HG03064 (cell line): Measurements from ENCODE around the gene LENEP.
"Not testable (repeated sequence)": the region's sequence is repeated elsewhere in the genome, so short reads cannot be mapped to it uniquely, and the experiment has no call there.

Experiments used
- ATAC-seq: cut with Tn5 transposase; IDR thresholded peaks from one replicate; pipeline ENCODE4 v1.9.1; 2021; ENCODE audit warnings: low read depth; ENCODE audit not compliant: unreplicated experiment

The LENEP gene

DNA sequence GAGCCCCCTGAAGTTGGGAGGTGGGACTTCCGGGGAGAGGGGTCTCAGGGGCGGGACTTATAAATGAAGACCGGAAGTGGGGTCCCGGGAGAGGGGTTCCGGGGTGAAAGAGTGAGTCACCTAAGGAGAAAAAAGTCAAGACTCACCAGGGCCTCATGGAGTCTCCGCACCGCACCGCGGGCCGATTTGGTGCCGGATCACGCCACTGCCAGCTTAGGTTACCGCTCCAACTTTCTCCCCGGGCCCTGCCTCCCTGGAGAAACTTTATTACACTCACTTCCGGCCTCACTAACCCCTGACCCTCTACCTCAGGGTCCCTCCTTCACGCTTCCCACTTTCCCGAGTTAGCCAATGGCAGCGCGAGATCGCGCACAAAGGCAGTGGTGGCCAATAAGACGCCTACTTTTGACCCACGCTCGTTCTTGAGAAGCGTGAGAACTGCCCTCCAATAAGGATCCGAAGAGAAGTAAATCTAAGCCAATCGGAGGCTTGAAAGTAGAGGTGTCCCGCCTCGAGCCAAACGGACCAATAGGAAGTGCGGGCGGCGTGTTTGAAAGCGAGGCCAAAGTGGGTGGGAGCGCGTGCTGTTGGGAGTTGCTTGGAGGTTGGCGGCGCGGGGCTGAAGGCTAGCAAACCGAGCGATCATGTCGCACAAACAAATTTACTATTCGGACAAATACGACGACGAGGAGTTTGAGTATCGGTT is 19.1 kb upstream of the LENEP start, which contains the start of gene CKS1B:
CKS1B (plus strand) TSS at position 580 of the 706 bp plus-strand sequence; CDS start at position 645, 65 bp downstream.
- ATAC-seq: peak; percentile 62

DNA sequence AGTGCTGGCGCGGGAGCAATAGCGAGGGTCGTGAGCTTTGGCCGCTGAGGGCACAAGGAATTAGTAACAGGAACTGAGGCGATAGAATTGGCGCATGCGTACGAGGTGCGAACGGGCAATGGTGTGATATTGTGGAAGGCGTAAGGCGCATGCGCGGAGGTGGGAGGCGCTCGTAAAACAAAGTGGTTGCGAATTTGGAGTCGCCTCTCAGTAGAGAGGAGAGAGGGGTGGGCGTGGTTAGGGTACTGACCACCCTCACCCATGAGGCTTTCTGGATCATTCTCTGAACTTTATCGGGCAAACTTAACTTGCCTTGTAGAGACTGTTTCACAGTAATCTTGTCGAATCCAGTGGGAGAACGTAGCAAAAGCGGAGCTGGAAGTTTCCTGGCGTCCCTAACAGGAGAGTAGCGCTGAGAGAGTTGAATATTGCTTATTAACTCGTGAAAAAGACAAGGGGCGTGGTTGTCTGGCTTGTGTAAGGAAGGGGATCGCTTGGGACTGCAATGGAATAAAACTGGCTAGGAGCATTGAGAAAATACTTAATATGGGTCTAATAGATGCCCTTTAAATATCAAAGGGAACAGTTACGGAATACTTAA is 18.5 kb upstream of the LENEP start:
- peak; percentile 41 for ATAC-seq

GRCh38 chr1:154975409-154976059 is 17.9 kb upstream of the LENEP start:
- ATAC-seq: no peak

DNA sequence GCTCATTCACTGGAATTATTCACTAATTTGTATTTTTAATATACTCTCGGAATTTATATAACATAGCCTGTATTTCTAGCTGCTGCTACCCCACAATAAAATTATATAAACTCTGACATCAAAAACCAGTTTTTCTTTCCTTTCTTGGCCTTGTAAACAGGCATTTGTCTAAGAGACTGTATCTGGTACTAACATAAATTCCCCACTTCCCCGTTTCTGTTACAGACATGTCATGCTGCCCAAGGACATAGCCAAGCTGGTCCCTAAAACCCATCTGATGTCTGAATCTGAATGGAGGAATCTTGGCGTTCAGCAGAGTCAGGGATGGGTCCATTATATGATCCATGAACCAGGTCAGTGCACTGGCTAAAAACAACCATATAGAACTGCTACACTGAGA is 15.6 kb upstream of the LENEP start:
- not testable (repeated sequence) for ATAC-seq

DNA sequence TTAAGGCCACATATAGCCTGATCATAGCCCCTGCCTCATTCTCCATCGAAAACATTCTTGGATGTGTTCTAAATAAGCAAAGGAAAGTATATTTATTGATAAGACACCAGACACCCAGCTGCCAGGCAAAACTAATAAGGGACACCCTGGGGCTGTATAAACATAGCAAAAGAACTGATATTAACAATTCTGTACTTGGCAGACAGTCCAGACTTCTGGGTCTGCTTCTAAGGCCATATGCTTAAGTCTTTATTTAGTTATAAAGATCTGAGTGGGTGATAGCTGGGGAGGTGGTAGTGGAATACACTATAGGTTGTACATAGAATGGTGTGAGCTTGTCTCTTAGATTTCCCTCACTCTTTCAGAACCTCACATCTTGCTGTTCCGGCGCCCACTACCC is 15.0 kb upstream of the LENEP start:
- no peak for ATAC-seq

DNA sequence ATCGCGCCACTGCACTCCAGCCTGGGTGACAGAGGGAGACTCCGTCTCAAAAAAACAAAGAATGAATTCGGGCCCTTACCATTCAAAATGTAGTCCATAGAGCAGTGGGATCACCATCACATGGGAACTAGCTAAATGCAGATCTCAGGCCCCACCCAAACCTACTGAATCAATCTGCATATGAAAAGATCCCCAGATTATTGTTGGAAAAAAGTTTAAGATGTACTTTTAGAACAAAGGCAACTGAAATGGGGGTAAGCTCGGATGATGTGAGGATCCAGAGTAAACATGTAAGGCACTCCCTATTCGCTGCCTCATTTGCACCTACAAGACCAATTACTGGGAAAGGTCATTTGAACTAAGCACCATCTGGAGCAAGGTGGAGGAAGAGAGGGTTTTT is 11.0 kb upstream of the LENEP start:
- ATAC-seq: no peak

DNA sequence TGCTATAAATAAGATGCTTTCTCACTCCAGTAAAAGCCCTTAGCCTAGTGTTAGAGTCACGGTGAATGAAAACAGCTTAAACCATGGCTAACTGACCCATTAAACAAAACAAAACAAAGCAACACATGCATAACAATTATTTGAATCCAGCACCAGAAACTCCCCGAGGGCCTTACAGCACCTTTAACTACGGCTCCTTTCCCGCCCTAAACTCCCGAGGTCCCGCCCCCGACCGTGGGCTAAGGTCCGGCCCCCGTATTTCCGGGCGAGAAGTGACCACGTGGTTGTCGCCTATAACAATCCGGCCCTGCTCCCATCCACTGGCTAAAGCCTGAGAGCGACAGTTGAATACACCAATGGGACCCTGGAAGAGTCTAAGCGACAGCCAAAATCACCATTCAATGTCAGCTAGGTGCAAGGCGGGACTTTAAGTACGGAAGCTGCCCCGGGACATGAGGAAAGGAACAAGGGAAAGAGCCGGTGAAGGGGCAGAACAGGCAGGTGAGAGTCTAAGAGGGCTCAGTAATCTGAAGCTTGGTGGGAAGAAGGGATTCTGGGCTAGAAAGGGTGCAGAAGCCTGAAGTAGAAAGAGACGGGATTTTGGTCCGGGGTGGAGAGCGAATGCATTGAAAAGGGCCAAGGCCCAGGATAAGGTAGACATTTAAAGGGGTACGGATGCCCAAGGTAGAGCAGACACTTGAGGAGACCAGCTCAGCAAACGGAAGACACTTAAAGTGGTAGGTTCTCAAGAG is 10.3 kb upstream of the LENEP start, which contains the start of gene FLAD1:
FLAD1 (plus strand) TSS at position 448 of the 752 bp plus-strand sequence. CDS start 351 bp downstream, outside the sequence.
- ATAC-seq: peak; percentile 90

- ATAC-seq: no peak
These were observed 9.5 kb upstream of the LENEP start for GRCh38 chr1:154983776-154984466.

DNA sequence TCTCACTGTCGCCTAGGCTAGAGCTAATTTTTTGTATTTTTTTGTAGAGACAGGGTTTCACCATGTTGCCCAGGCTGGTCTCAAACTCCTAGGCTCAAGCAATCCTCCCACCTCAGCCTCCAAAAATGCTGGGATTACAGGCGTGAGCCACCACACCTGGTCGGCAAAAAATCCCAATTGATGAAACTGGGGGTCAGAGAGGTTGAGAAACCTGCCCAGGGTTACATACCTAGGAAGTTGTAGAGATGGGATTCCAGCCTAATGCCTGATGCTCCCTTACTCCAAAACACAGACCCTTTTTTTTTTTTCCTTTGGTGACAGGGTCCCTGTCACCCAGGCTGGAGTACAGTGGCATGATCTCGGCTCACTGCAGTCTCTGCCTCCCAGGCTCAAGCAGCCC is 6.7 kb upstream of the LENEP start:
- not testable (repeated sequence) for ATAC-seq

- no peak for ATAC-seq
These were observed 6.1 kb upstream of the LENEP start for GRCh38 chr1:154987326-154987725.

DNA sequence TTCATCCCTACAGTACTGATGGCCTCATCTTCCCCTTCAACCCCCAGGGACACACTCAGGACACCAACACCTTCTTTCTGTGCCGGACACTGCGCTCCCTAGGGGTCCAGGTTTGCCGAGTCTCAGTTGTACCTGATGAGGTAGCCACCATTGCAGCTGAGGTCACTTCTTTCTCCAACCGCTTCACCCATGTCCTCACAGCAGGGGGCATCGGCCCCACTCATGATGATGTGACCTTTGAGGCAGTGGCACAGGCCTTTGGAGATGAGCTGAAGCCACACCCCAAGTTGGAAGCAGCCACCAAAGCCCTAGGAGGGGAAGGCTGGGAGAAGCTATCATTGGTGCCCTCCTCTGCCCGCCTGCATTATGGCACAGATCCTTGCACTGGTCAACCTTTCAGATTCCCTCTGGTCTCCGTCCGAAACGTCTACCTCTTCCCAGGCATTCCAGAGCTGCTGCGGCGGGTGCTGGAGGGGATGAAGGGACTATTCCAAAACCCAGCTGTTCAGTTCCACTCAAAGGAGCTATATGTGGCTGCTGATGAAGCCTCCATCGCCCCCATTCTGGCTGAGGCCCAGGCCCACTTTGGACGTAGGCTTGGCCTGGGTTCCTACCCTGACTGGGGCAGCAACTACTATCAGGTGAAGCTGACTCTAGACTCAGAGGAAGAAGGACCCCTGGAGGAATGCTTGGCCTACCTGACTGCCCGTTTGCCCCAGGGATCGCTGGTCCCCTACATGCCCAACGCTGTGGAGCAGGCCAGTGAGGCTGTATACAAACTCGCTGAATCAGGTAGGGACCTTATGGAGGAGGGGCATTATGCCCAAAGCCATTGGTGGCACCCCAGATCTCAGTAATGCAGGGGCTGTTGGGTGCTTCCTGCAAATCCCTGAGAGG is 5.1 kb upstream of the LENEP start:
- ATAC-seq: no peak

- ATAC-seq: no peak
These were observed 4.1 kb upstream of the LENEP start for GRCh38 chr1:154989195-154989860.

DNA sequence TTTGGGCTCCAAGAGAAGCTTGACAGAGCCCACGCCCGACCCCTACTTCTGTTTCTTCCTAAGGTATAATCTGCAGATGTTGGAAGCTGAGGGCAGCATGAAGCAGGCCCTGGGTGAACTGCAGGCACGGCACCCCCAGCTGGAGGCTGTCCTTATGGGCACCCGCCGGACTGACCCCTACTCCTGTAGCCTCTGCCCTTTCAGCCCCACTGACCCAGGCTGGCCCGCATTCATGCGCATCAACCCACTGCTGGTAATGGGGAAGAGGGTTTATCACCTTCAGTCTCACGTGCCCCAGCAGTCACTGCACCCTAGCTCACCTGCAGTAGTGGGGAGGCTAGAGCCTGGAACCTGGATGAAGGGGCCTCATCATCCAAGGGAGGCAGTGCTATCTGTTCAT is 3.1 kb upstream of the LENEP start:
- ATAC-seq: no peak

GRCh38 chr1:154992721-154993571 is 440 bp upstream of the LENEP start:
- ATAC-seq: no peak

DNA sequence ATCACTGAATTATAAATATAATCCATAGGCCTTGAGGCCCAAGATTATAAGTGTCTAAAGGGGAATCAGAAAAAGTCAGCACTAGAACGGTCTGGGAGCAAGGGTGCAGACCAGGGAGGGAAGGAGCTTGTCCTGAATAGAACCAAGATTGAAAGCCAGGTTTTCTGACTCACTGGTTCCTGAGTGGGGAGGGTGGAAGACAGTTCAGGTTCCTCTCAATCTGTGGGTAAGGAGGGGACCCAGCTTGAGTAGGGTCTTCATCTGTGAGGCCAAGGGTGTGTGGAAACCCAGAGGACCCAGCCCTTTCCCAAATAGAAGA is 842 bp downstream of the LENEP start:
- no peak for ATAC-seq

DNA sequence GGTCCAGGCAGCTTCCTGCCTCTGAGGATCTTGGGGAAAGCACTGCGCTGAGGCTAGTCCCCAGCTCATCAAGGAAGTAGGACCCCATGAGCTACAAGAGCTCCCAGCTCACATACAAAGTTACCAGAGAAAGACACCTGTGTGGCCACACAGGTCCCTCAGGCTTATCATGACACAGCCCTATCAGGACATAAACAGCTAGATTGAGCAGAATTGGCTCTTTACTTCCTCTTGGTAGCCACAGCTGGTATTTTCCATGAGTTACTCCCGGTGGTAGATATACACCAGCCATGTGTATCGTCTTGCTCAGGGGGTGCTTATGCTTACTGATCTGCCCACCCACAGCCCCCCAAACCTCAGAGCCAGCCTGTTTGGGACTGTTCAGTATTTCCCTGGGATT is 1.2 kb downstream of the LENEP start:
- no peak for ATAC-seq

DNA sequence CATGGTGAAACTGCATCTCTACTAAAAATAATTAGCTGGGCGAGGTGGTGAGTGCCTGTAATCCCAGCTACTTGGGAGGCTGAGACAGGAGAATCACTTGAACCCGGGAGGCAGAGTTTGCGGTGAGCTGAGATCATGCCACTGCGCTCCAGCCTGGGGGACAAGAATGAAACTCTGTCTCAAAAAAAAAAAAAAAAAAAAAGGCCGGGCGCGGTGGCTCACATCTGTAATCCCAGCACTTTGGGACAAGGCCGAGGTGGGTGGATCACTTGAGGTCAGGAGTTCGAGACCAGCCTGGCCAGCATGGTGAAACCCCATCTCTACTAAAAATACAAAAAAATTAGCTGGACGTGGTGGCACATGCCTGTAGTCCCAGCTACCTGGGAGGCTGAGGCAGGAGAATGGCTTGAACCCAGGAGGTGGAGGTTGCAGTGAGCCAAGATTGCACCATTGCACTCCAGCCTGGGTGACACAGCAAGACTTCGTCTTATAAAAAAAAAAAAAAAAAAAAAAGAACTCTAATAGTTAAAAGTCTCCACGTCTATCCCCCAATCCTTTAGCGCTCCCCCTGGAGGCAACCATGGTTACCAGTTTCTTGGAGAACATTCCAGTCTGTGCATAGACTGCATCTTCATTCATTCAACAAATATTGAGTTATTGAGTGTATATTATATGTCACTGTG is 2.1 kb downstream of the LENEP start:
- ATAC-seq: not testable (repeated sequence)
